ENCODE data around the gene XYLT2.
A peak's percentile ranks its signal among the peaks of the same experiment; 100 is the strongest.

Gene XYLT2

DNA sequence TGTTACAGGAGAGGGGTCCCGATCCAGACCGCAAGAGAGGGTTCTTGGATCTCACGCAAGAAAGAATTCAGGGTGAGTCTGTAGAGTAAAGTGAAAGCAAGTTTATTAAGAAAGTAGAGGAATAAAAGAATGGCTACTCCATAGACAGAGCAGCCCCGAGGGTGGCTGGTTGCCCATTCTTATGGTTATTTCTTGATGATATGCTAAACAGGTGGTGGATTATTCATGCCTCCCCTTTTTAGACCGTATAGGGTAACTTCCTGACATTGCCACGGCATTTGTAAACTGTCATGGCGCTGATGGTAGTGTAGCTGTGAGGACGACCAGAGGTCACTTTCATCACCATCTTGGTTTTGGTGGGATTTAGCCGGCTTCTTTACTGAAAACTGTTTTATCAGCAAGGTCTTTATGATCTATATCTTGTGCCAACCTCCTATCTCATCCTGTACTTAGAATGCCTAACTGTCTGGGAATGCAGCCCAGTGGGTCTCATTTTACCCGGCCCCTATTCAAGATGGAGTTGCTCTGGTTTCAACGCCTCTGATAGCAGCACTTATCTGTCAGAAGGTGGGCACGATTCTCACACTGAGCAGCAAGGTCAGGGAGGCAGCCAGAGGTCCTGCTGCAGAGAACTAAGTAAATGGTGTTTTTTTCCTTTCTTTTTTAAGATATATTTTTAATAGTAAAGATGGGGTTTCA lies 26.5 kb upstream of the XYLT2 start:
- no peak for DNase-seq (ENCODE audit: low read depth, low spot score)

DNA sequence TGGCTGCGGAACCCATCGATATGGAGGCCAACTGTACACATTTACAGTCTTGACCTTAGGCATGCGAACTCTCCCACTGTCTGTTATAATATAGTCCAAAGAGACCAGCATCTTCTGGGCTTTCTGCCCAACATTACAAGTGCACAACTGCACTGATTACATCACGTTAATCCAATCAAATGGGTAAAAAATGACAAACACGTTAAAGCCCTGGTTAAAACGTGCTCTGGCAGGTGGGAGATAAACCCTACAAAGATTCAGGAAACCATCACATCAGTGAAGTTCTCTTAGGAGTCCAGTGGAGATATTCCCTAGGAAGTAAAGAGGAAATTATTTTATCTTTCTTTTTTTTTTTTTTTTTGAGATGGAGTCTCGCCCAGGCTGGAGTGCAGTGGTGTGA lies 23.7 kb upstream of the XYLT2 start:
- DNase-seq (ENCODE audit: low read depth, low spot score) = no peak

DNA sequence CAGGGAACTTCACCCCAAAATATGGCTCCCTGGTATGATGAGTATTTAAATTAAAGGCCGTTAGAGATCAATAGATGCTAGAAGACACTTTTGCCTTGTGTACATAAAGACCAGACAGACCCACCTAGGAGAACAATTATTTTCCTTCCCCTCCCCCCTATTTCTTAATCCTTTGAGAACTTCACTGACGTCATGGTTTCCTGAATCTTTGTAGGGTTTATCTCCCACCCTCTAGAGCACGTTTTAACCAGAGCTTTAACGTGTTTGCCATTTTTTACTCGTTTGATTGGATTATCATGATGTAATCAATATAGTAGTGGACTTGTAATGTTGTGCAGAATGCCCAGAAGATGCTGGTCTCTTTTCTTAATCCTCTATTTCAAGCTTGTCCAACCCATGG lies 22.9 kb upstream of the XYLT2 start:
- no peak for DNase-seq (ENCODE audit: low read depth, low spot score)

DNA sequence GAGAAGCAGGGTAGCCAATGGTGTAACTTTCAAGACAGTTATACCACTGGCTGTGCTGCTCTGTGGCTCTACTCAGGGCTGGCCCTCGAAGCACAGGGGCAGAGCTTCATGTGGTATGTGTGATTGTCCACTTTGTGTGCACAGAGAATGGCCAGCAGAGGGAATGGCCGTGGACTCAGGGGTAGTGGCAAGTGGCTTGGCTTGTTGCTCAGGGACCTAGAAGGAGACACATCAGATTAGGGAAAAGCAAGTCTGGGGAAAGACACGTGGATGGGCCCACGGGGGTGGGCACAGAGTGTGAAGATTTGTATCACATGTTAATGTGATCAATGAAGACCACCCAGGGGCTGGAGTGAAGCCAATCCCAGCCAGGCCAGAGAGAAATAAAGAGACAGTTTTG lies 20.0 kb upstream of the XYLT2 start:
- no peak for DNase-seq (ENCODE audit: low read depth, low spot score)

DNA sequence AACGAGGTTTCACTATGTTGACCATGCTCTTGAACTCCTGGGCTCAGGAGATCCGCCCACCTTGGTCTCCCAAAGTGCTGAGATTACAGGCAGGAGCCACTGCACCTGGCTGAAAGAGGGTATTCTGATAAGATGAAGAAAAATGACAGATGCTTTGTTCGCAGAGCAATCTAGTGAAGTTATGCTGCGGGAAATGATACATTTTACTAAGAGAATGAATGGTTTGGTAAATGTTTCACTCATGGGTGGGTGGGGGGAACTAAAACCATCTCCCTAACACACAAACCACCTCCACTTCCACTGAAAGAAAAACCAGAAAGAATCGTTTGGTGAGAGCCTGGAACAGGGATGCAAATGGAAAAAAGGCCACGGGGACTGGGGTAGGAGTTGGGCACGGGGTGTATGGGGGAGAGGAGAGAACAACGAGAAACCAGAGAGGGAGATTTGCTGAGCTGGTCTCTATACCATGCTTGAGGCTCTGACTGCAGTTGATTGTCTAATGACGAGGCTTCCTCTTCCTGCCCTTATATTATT lies 19.0 kb upstream of the XYLT2 start:
- DNase-seq (ENCODE audit: low read depth, low spot score) = no peak

DNA sequence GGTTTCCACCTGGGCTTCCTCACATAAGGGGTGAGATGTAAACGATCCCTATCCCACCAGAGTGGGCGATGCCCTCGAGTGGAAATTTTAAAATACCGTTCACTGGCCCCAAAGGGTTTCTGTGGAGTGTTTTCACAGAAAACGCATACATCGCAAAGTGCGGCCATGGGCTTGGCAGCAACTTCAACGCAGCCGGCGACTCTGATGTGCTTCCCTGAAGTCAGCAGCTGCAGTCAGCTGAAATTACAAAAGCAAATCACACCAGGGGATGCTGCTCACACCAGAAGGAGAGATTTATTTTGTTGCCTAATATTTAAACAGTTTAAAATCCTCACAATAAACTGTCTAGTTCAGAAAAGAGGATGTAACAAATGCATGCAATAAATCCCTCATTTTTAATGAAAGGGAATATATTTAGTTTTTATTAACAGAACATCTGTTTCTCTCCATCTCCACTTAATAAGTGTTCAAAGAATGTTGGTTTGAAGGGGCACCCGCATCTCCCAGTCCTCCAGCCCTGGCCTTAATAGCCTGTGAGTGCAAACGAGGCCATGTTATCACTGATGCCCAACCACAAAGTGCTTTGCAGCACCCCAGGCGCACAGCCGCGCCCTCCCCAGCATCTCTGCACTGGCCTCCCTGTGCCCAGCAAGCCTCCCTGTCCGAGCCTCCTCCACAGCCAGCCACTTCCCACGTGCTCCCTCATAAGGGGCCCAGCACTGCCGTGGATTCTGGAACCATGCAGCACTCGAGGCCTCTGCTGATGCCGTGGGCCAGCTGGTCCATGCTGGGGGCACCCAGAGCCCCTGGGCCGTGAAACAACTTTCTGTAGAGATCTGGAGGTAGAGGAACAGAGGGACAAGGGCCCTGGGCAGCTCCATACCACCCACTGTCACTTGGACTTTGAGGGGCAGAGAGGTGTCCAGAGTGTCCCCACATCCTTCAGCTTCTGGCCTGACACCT lies 17.3 kb upstream of the XYLT2 start:
- DNase-seq (ENCODE audit: low read depth, low spot score) = no peak

DNA sequence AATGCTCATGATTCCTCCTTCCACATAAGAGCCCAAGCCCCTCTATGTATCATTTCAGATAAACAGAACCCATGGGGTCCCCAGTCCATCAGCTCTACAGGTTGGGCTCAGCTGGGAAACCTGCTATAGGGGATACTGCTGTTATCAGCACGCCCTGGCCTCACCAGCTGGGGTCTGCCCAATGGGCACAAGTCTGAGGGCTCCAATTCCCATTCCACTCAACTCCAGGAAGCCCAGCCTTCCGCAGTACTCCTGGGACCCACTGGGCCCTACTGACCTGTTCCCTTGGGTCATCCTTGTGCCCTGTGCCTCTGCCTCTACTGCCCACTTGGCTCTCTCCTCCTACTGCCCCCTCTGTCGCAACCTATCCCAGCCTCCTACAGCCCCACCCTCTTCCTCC lies 16.2 kb upstream of the XYLT2 start:
- no peak for DNase-seq (ENCODE audit: low read depth, low spot score)

DNA sequence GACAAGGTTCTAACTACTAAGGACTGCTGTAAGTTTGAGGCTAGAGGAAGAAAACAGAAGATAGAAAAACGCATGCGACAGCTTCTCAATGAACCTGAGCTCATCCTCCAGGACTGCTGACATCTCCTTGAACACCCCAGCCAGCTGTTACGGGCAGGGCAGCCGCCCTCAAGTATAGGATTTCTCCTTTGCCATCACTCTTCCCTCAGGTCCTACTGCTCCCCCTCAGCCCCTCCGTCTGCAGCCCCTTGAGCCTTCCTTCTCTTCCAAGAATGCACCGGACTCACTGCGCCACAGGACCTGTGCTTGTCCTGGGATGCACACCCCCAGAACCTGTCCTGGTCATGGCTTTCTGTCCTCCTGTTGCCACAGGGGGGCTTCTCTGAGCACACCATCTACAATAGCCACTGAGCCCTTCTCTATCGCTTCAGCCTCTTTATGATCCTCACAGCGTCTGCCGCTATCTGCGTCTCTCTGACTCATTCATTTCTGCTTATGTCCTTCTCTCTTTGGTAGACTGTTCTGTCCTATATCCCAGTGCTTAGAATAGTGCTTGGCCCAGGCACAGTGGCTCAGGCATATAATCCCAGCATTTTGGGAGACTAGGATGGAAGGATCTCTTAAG lies 15.7 kb upstream of the XYLT2 start:
- DNase-seq (ENCODE audit: low read depth, low spot score) = no peak

DNA sequence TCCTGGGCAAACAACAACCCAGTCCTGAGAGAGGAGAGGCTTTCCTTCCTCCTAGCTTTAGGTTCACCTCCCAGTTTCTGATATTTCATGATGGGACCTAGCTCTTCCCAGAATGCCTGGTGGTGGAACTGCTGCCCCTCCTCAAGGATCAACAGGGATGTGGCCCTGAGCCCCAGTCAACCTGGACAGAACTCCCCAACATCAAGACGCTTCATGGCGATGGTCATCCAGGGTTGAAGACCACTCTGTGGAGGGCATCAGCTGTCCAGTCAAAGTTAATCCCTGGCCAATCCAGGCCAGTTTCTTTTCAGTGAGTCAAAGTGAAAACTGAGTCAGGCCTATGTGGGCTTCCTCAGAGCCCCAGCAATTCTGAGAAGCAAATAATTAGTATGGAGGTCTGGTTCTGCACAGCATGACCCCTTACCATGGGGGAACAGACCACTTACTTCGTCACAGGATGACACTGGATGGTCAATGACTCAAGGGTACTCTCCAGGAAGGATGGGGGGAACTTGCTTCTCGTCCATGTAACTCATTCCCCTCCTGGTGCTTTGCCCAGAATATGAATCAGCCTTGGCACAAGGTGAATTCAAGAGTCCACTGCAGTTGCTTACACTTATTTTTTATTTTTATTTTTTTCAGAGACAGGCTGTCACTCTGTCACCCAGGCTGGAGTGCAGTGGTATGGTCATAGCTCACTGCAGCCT lies 14.7 kb upstream of the XYLT2 start:
- no peak for DNase-seq (ENCODE audit: low read depth, low spot score)

DNA sequence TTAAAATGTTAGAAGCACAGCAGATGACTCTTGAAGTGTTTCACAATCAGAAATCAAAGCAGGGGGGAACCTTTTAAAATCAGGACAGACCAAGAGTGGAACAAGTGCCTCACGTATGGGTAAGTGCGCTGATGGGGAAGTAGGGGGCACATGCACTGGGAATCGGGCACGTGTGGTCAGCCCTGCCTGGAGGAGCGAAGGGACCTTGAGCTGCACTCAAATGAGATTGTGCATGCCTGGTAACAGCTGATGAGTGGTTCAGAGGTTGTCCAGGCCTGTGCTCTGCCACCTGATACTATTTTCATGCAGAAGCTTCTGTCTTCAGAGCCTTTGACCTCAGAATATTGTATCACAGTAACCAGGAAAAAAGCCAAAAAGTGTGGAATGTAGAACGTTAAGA lies 13.7 kb upstream of the XYLT2 start:
- no peak for DNase-seq (ENCODE audit: low read depth, low spot score)

DNA sequence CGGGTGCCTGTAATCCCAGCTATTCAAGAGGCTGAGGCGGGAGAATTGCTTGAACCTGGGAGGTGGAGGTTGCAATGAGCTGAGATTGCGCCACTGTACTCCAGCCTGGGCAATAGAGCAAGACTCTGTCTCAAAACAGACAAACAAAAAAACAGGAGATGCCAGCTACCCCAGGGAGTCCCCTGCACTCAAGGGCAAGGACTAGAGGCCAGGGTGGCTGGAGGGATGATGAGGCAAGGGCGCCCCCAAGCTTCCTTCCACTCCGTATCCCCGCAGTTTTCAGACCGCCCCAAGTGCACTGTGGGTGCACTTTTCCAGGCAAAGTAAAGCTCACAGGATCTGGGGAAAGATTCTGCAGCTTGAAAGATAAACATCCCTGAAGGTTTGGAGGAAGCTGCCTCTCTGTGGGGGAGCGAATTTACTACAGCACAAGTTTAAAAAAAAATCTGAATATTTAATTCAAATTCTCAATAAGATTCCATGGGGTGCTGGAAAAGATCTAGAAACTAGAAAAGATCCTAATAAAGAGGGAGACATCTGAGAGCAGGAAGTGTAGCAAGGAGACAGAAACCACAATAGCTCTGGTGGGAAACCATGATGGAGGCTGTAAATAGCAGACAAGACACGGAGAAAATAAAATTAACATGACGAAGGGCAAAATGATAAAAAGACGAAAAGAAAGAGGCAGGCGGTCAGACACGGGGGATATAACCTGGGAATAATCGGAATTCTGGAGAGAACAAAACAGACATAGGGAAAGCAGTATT lies 12.5 kb upstream of the XYLT2 start:
- DNase-seq (ENCODE audit: low read depth, low spot score) = peak; percentile 24

DNA sequence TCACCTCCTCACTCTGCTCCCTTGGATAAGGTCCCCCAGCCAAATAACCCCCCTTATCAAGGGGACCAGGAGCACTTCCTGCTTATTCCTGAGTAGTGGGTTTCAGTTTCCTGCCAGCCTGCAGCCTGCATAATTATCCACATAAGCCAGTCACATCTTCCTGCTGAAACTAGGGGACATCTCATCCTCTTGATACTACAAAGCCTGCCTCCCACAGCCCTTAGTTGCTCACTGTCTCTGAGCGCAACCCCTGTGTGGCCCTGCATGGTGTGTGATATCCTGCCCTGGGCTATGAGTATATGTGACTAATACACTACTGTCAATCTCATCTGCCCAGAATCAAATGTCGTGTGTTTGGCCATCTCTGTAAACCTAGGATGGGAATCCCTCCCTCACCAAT lies 8.0 kb upstream of the XYLT2 start:
- no peak for DNase-seq (ENCODE audit: low read depth, low spot score)

DNA sequence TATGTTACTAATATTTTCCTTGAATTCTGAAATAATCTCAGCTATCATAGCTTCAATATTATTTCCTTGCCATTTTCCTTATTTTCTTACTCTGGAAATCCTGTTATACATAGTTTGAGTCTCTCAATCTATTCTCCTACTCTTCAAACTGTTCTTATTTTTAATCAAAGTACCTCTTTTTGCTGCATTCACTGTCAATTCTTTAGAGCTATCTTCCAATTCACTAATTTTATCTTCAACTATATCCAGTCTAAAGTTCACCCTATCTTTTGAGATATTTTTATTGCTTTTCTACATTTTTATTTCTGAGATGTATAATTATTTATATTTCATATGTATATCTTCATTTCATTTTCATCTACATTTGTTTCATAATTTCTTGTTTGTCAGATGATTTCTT lies 7.3 kb upstream of the XYLT2 start:
- DNase-seq (ENCODE audit: low read depth, low spot score) = no peak

DNA sequence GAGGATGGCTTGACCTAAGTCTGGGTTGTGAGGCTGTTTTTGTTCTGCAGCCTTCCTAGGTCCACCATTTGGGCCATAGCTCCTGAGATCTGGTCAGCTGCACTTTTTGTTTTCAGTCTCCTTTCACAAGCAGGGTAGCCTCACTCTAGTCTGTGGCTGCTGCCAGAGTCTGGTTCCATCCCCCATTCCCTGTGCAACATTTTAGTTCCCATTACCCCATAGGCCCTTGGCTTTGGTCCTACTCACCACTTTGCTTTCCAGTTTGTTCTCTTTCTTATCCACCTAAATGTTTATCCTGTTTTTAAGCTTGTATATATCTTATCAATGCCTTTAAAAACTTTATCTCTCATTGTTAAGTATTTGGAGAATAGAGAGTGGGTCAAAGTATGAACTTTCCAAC lies 6.5 kb upstream of the XYLT2 start:
- DNase-seq (ENCODE audit: low read depth, low spot score) = no peak

DNA sequence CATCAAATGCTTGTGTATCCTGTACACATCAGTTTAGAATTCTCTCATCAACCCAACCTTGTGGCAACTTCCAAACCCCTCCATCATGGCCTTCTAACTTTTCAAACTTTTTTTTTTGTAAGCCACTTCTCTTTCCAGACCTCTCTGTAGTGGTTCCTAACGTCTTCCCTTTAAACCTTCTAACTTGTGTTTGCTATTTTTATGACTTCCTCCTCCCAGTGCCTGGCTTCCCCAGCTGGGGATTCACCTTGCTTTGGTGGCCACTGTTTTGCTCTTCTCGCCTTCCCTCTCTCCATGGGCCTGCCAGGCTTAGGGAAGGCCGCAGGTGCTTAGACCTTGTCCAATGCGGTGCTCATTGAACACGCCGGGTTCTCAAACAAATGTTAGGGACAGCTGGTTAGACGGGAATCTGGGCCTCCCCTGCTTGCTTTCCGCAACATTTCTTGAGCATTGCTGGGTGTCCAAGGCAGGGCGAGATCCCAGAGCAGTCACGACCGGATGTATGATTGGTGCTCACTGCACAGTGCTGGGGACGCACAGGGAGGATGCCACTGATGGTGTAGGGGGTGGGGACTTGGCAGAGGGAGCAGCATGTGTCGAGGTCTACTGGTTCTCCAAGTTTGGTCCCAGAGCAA lies 1.1 kb upstream of the XYLT2 start:
- no peak for DNase-seq (ENCODE audit: low read depth, low spot score)

DNA sequence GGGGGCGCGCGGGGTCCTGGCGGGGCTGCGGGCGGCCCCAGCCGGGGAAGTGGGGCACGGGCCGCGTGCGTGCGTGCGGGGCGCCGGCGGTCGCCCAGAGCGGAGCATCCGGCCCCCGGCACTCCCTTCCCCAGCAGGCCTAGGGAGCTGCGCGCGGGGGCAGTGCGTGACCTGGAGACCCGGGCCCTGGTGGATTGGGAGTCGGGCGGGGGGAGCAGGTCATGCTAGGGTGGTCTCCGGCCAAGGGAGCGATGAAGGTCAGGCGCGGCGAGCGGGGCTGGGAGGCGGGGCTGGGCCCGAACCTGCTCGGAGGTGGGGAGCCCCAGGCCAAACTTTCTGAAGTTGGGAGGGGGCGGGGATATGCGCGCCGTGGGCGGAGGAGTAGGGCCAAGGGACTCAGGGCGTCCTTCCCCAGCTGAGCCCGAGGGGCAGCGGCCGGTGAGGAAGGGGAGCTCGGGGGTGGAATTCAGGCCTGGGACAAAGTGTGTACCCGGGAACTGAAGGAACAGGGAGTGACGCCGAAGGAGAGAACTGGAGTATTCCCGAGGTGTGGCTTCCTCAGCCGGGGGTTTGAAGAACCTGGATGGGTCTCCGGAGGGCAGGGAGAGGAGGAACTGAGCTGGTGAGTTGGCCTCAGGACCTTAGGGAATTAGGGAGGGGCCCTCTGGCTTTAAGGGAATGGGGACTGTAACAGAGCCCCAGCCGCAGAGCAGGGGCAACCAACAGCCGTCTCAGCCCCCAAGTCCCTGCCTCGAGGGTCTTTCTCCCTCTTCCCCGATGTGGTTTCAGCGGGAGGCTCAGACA lies 589 bp downstream of the XYLT2 start:
- no peak for DNase-seq (ENCODE audit: low read depth, low spot score)

DNA sequence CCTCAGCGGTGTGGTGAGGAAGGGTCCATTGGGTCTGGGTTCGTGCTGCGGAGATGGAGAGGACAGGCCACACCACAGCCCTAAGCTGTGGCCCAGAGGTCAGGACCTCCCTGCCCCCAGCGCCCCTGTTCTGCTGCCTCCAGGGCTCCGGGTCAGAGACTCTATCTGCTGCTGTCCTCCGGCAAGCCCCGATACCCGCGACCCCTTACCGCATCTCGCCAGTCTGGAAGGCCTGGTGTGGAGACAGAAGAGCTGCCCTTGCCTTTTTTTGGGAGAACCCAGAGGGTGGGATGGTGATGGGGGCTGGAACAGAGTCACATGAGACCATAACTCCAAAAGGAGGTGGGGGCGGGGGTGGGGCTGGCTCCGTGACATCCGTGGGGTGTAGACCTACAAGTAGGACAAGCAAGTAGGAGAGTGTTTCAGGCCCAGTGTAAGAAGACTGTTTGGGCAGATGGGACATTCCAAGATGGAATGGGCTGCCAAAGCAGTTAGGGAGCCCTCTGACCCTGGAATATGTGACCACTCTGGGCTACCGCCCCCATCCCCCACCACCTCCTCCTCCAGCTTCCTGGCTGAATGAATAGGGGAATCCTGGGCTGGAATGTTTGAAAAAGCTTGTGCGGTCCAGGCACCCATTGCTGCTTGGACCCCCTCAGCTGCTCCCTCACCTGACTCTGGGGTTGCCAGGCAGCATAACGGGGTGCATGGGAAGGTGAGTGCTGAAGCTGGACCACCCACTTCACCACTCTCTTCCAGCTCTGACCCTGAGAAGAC lies 1.4 kb downstream of the XYLT2 start:
- DNase-seq (ENCODE audit: low read depth, low spot score) = no peak

DNA sequence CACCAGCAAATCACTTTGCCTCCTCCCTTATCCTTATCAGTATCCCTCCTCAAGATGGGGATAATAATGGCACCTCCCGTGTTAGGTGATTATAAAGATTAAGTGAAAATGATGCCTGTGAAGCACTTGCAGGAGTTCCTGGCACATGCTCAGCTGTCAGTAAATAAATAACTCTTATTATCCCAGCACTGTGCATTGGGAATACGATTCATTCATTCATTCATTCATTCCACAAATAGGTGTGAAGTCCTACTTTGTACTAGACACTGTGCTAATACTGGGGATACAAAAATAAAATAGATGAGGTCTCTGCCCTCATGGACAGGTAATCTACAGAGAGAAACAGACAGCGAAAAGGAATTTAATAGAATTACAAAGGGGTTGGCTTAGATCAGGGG lies 2.0 kb downstream of the XYLT2 start:
- DNase-seq (ENCODE audit: low read depth, low spot score) = no peak

All from brain pericyte (primary cell).